ENCODE data around the gene GRAMD2A.

GRAMD2A gene

GRCh38 chr15:72112805-72113204, 84.8 kb downstream of the GRAMD2A start:
- no peak overlapping the region for H3K4me3 ChIP-seq (ENCODE audit: low read depth, low read length)
- no peak for DNase-seq (ENCODE audit: low read depth)
- no peak for TF ChIP-seq CTCF (IDR thresholded peaks at IDR 0.05; ENCODE audit: low read depth, low read length, missing control alignments)

- H3K4me3 ChIP-seq (ENCODE audit: low read depth, low read length), result no peak overlapping the region
- DNase-seq (ENCODE audit: low read depth), result no peak
- TF ChIP-seq CTCF (IDR thresholded peaks at IDR 0.05; ENCODE audit: low read depth, low read length, missing control alignments), result no peak
These were observed 85.5 kb downstream of the GRAMD2A start for GRCh38 chr15:72112116-72112515.

DNA sequence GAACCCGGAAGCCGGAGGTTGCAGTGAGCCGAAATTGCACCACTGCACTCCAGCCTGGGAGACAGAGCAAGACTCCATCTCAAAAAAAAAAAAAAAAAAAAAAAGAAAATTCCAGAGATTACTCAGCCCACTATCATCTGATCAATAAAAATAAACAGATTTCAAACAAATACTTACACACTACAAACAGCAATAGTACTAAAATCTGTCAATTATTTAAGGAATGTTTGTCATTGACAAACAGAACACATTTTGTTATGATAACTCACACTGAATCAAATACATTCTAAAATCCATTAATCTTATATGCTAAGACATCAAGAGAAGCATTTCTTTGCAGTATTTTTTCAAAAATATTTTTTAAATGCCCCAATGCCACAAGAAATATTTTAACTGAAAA, 87.2 kb downstream of the GRAMD2A start:
- TF ChIP-seq CTCF (IDR thresholded peaks at IDR 0.05; ENCODE audit: low read depth, low read length, missing control alignments), result no peak
- no peak for DNase-seq (ENCODE audit: low read depth)
- H3K4me3 ChIP-seq (ENCODE audit: low read depth, low read length), result no peak overlapping the region

All from GM12864 (cell line).